Measurements from ENCODE around the gene GIGYF2. TPM values are rescaled to one million over a fixed set of nuclear protein-coding genes. Genes with fewer than 3 reads are reported as not detected.
A peak's percentile ranks its signal among the peaks of the same experiment; 100 is the strongest.

GIGYF2 gene
- total and polyA plus RNA-seq, 12 donors = 9.9 to 71.7 (median 66.1) TPM

- DNase-seq = no peak
- no peak for ATAC-seq
- no peak overlapping the region for H3K4me3 ChIP-seq
- peaks cover 0 to 48% (median 18%) of the 10 kb centered on the region in 7 donors for H3K27me3 ChIP-seq
- 86 to 92% methylated on average over 7 to 9 of the region's 9 CpGs for WGBS, 2 donors
- H3K36me3 ChIP-seq = no peaks in the 10 kb centered on the region
- H3K27ac ChIP-seq = no peak overlapping the region
- intact Hi-C loops (cut with DNase I) = no loop called here
- no peak for TF ChIP-seq CTCF (IDR thresholded peaks at IDR 0.05)
- H3K4me1 ChIP-seq = peaks cover 0 to 12% (median 0%) of the 10 kb centered on the region in 9 donors
- no peaks in the 10 kb centered on the region for H3K9me3 ChIP-seq
These were observed 199.8 kb downstream of the GIGYF2 start for GRCh38 chr2:232896720-232897597.

GRCh38 chr2:232897598-232898408 is 200.7 kb downstream of the GIGYF2 start:
- H3K4me1 ChIP-seq = peaks cover 0 to 17% (median 0%) of the 10 kb centered on the region in 9 donors
- DNase-seq (no peak), ATAC-seq (no peak)
- WGBS, 2 donors = 93% methylated on average over 24 of the region's 24 CpGs
- H3K27ac ChIP-seq = no peak overlapping the region
- intact Hi-C loops (cut with DNase I) = no loop called here
- no peaks in the 10 kb centered on the region for H3K36me3 ChIP-seq
- peaks cover 0 to 48% (median 18%) of the 10 kb centered on the region in 7 donors for H3K27me3 ChIP-seq
- no peak for TF ChIP-seq CTCF (IDR thresholded peaks at IDR 0.05)
- no peak overlapping the region for H3K4me3 ChIP-seq
- H3K9me3 ChIP-seq = no peaks in the 10 kb centered on the region

GRCh38 chr2:232898592-232899543 is 201.7 kb downstream of the GIGYF2 start:
- H3K36me3 ChIP-seq = no peaks in the 10 kb centered on the region
- no peaks in the 10 kb centered on the region for H3K9me3 ChIP-seq
- ATAC-seq = peak in 6 of 8 donors; percentile 28 to 49 (median 38)
- no peak overlapping the region for H3K27ac ChIP-seq
- WGBS, 2 donors = 65 to 67% methylated on average over 18 of the region's 18 CpGs
- peaks cover 0 to 41% (median 18%) of the 10 kb centered on the region in 7 donors for H3K27me3 ChIP-seq
- no peak overlapping the region for H3K4me3 ChIP-seq
- intact Hi-C loops (cut with DNase I) = no loop called here
- H3K4me1 ChIP-seq = peaks cover 0 to 17% (median 0%) of the 10 kb centered on the region in 9 donors
- no peak for TF ChIP-seq CTCF (IDR thresholded peaks at IDR 0.05)
- no peak for DNase-seq
